Measurements from ENCODE around the gene HSFX2. TPM values are rescaled to one million over a fixed set of nuclear protein-coding genes. Genes with fewer than 3 reads are reported as not detected.

HSFX2 gene, protein sequence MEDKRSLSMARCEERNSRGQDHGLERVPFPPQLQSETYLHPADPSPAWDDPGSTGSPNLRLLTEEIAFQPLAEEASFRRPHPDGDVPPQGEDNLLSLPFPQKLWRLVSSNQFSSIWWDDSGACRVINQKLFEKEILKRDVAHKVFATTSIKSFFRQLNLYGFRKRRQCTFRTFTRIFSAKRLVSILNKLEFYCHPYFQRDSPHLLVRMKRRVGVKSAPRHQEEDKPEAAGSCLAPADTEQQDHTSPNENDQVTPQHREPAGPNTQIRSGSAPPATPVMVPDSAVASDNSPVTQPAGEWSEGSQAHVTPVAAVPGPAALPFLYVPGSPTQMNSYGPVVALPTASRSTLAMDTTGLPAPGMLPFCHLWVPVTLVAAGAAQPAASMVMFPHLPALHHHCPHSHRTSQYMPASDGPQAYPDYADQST
- total RNA-seq (ENCODE audit: low replicate concordance), result 0.30 TPM in 1 of 2 replicates, not detected in the other

DNA sequence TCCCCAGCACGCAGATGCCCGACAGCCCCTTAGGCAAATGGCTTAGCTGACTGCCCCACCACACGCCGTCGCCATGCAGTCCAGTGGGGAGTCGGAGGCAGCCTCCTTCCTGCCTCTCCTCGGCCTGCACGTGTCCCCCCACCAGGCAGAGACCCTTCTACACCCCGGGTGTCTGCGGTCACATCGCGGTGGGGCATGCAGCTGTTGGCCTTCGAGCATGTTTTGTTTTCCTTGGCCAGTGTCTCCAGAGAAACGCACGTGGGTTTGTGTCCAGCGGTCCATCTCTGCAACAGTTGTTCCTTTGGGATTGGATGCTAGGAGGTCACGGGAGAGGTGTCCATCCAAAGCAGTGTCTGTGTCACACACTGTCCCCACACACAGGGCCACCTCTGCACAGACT is at the start of gene HSFX2:
HSFX2 (minus strand) TSS at position 101 of the 400 bp plus-strand sequence. CDS start 614 bp downstream, outside the sequence.

DNA sequence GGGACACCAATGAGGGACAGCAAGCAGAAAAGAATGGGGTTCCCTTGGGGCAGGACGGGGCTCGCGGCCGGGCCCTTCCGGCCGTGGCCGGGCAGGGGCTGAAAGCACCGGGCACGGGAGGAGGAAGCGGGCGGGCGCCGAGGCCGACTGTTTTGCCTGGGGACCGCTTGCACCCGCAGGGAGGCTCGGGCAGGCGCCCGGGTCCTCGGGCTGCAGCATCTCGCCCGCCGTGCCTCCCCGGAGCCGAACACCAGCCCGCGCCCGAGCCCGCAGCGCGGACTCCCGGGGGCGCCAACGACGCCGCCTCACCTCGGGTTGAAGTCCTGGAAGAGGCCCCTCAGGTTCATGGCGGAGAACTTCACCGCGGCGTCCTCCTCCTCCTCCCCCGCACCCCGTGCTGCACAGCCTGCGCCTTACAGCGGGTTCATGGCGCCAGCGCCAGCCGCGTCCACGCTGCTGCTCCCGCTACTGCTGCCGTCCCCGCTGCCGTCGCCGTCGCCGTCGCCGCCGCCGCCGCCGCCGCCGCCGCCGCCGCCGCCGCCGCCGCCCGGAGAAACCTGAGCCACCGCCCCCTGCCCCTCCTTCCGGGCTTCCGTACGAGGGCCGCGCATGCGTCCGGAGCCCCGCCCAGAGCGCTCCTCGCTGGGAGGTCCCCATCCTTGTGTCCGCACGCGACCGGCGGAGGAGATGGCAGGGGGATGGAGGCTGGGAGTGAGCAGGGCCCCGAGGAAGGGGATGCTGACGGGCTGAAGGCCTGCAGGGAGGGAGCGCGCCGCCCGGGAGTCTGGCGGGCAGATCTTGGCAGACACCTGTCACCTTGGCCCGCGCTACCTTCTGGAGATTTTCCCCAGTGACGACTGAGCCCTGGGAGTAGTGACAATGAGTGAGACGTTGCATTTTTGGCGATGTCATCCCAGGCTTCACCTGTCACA is 36.4 kb upstream of the HSFX2 start, which contains the start of gene TMEM185A:
TMEM185A (minus strand) TSS at position 559 of the 932 bp plus-strand sequence; CDS start at position 347, 212 bp downstream.

GRCh38 chrX:149587359-149587758 is 7.8 kb downstream of the HSFX2 start, which contains the start of gene MAGEA9B:
TSS of gene MAGEA9B (minus strand) at chrX:149587459. CDS start at chrX:149583179, 4,280 bp downstream.

DNA sequence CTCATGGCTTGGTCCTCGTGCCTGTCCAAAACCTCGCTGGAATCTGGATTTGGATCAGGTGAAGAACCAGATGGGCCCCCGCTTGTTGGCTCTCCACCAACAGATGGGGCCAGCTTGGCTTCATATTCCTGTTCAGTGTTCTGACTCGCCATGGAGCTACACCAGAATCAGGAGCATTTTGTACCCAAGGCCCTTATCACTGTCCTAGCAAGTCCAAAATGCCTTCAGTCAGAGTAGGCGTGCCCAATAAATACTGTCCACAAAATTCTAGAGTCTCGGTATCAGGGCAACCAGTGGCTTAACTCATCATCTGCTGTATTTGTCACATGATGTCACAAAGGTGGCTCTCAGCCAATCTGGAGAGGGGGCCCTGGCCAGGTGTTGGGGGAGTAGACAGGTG is 45.4 kb downstream of the HSFX2 start, which contains the start of gene HSFX3:
HSFX3 (minus strand) TSS at position 224 of the 400 bp plus-strand sequence; CDS start at position 152, 72 bp downstream.

Other genes starting within 250 kb of the HSFX2 start
- gene IDS, start 90.0 kb downstream of the HSFX2 start, total RNA-seq (ENCODE audit: low replicate concordance), result 28.5 and 30.6 TPM in 2 replicates
- 12.9 and 16.6 TPM in 2 replicates for gene EOLA1, start 54.3 kb downstream of the HSFX2 start, total RNA-seq (ENCODE audit: low replicate concordance)
- gene HSFX3, start 45.4 kb downstream of the HSFX2 start, total RNA-seq (ENCODE audit: low replicate concordance), result not detected in 2 replicates
- gene MAGEA9B, start 7.9 kb downstream of the HSFX2 start, total RNA-seq (ENCODE audit: low replicate concordance), result not detected in 2 replicates
- 18.1 and 37.3 TPM in 2 replicates for gene TMEM185A, start 36.5 kb upstream of the HSFX2 start, total RNA-seq (ENCODE audit: low replicate concordance)
- gene MAGEA11, start 116.7 kb upstream of the HSFX2 start, total RNA-seq (ENCODE audit: low replicate concordance), result not detected in 2 replicates
- 0.23 and 0.35 TPM in 2 replicates for gene HSFX1, start 178.8 kb upstream of the HSFX2 start, total RNA-seq (ENCODE audit: low replicate concordance)
- gene MAGEA9, start 186.6 kb upstream of the HSFX2 start, total RNA-seq (ENCODE audit: low replicate concordance), result not detected in 2 replicates